A673 (cell line): ENCODE data around the gene CHST9. TPM values are rescaled to one million over a fixed set of nuclear protein-coding genes. Genes with fewer than 3 reads are reported as not detected.

Source experiments
- BruUV-seq: library from RNA; stranded (reverse); fragments of 400-500 nt; replicated peaks from 2 replicates; lab custom pipeline; 2021; lab: Mats Ljungman, UMichigan
- CTCF ChIA-PET: fragments of 300-600 bp; sonication (Branson Sonifier 250); formaldehyde crosslinking; loops from one replicate; lab custom pipeline; 2022; ENCODE audit warnings: antibody characterized with exemption; lab: Charles Lee
- POLR2A ChIA-PET: fragments of 300-600 bp; sonication (Branson Sonifier 250); formaldehyde crosslinking; loops from one replicate; lab custom pipeline; 2022; ENCODE audit warnings: antibody characterized with exemption; ENCODE audit not compliant: low non-redundant PET; lab: Charles Lee
- DNase-seq: peaks from one replicate; pipeline ENCODE4 v3.0.0-alpha.2; 2015; ENCODE audit warnings: low spot score
- H3K27ac ChIP-seq: fragments of 200-600 bp; sonication (generic); 2 replicates; pipeline ENCODE4 v1.5.1; 2016; ENCODE audit warnings: mixed run types, low read depth, mild to moderate bottlenecking, mixed read lengths, antibody characterized with exemption, low read length; ENCODE audit not compliant: poor library complexity, severe bottlenecking
- H3K27me3 ChIP-seq: fragments of 200-600 bp; sonication (generic); replicated peaks from 2 replicates; pipeline ENCODE4 v1.6.1; 2017; ENCODE audit warnings: mixed run types, low read depth, mild to moderate bottlenecking, mixed read lengths, antibody characterized with exemption, low read length; ENCODE audit not compliant: insufficient read depth, poor library complexity
- H3K36me3 ChIP-seq: fragments of 200-600 bp; sonication (generic); 2 replicates; pipeline ENCODE4 v1.6.1; 2016; ENCODE audit warnings: mixed run types, mild to moderate bottlenecking, mixed read lengths, antibody characterized with exemption, low read length; ENCODE audit not compliant: insufficient read depth, poor library complexity, severe bottlenecking
- H3K4me1 ChIP-seq: fragments of 200-600 bp; sonication (generic); 2 replicates; pipeline ENCODE4 v1.6.1; 2017; ENCODE audit warnings: mixed run types, mild to moderate bottlenecking, mixed read lengths, antibody characterized with exemption, low read length; ENCODE audit not compliant: insufficient read depth, poor library complexity, severe bottlenecking
- H3K4me3 ChIP-seq: fragments of 200-600 bp; sonication (generic); 2 replicates; pipeline ENCODE4 v1.5.1; 2016; ENCODE audit warnings: low read depth, mixed run types, mild to moderate bottlenecking, mixed read lengths, low read length; ENCODE audit not compliant: poor library complexity, severe bottlenecking
- H3K9me3 ChIP-seq: fragments of 200-600 bp; sonication (generic); 2 replicates; pipeline ENCODE4 v1.6.1; 2016; ENCODE audit warnings: mixed run types, low read depth, mild to moderate bottlenecking, mixed read lengths, antibody characterized with exemption, low read length; ENCODE audit not compliant: poor library complexity, severe bottlenecking
- EZH2 ChIP-seq: fragments of 200-600 bp; sonication (generic); IDR thresholded peaks from 2 replicates; pipeline ENCODE4 v1.6.1; 2017; ENCODE audit warnings: borderline replicate concordance, low read depth, mild to moderate bottlenecking, mixed read lengths, antibody characterized with exemption, low read length; ENCODE audit not compliant: poor library complexity, severe bottlenecking
- intact Hi-C: fragments of 100-400 bp; cut with micrococcal nuclease; formaldehyde crosslinking; loops from one replicate; pipeline ENCODE4 v1.10.0; 2022; ENCODE audit not compliant: unreplicated experiment
- total RNA-seq: library from RNA; stranded (reverse); gene quantifications from 2 replicates; pipeline ENCODE4 v1.2.3, GENCODE V29; 2021
- TF ChIP-seq, protein P1 (sequence below): fragments of 300-800, 200-600 bp; sonication (generic); conservative IDR thresholded peaks from 2 replicates; pipeline ENCODE4 v1.5.1; 2017; ENCODE audit warnings: low read depth, mild to moderate bottlenecking, antibody characterized with exemption, low read length, moderate library complexity, mixed read lengths

Gene CHST9
- total RNA-seq, 1 experiment from 2014 or later, result not detected

DNA sequence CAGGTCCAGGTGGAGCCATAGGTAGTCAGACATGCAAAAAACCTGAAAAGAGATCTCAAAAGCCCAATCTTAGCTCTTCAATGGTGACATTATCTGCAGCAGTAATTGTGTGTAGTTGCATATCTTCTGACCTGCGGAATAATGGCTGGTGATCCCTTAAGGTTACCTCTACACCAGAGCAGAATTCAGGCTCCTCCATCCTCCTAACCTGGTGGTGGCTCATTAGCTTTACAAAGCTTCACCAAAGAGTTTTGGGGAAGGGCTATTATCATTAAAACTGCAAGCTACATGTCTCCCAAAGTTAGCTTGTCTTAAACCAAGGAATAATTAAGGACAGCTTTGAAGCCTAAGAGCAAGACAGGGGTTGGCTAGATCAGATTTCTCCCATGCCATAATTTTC lies 42.6 kb upstream of the CHST9 start:
- no peaks in the 10 kb centered on the region for H3K4me1 ChIP-seq
- H3K4me3 ChIP-seq, result no peak overlapping the region
- ChIA-PET CTCF (no interaction called here), POLR2A (no interaction called here)
- no peak overlapping the region for H3K27ac ChIP-seq
- intact Hi-C loops, result no loop called here
- H3K9me3 ChIP-seq, result no peaks in the 10 kb centered on the region
- H3K27me3 ChIP-seq, result no peaks in the 10 kb centered on the region
- TF ChIP-seq, protein P1, sequence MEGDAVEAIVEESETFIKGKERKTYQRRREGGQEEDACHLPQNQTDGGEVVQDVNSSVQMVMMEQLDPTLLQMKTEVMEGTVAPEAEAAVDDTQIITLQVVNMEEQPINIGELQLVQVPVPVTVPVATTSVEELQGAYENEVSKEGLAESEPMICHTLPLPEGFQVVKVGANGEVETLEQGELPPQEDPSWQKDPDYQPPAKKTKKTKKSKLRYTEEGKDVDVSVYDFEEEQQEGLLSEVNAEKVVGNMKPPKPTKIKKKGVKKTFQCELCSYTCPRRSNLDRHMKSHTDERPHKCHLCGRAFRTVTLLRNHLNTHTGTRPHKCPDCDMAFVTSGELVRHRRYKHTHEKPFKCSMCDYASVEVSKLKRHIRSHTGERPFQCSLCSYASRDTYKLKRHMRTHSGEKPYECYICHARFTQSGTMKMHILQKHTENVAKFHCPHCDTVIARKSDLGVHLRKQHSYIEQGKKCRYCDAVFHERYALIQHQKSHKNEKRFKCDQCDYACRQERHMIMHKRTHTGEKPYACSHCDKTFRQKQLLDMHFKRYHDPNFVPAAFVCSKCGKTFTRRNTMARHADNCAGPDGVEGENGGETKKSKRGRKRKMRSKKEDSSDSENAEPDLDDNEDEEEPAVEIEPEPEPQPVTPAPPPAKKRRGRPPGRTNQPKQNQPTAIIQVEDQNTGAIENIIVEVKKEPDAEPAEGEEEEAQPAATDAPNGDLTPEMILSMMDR, result no peak
- no peak for TF ChIP-seq EZH2
- no TSS peak for BruUV-seq
- DNase-seq, result no peak
- H3K36me3 ChIP-seq, result no peaks in the 10 kb centered on the region

DNA sequence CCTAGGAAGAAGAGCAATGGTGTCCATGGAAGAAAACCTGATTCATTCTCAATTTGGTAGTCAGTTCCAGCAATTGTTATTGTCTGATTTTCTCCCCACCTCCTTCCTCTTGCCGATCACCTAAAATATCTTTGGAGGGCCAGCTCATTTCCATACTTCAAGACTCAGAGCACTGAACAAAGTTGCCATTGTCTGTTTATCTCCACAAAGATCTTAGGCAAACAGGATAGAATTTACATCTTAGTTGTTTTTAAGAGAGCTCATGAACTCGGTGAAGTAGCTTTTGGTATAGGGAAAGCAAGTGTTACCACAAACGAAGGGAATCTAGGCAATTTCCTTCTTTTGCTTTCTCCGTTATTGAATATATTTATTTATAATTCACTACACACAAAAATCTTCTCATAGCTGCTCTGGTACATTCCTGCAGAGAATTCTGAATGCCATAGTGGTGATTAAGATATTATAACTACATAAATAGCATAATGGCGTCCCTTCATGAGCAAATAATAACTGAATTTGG lies 41.5 kb upstream of the CHST9 start:
- BruUV-seq, result no TSS peak
- TF ChIP-seq EZH2, result no peak
- TF ChIP-seq, protein P1, result no peak

DNA sequence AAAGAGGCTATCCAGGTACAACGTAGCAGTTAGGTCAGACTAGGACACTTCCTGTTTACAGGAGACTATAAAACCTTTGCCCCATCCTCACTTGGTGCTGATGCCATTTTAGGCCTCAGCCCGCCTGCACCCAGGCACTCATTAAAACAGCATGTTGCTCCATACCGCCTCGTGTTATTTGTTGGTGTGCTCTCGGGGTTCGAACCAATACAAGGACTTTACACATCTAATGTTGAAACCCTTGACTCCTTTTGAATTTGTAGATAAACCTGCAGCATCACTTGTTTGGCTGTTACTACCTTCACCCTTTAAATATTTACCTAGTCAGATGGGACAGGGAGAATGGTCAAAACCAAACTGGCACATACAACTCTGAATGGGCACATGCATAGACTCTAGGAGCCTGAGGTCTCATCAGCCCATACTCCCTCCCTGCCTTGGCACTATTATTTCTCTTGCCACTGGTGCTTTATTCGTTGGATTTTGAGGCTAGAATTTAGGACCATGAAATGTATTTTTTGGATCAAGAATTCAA lies 40.9 kb upstream of the CHST9 start:
- BruUV-seq, result no TSS peak
- H3K4me3 ChIP-seq, result no peak overlapping the region
- ChIA-PET CTCF (no interaction called here), POLR2A (no interaction called here)
- no peaks in the 10 kb centered on the region for H3K36me3 ChIP-seq
- intact Hi-C loops, result no loop called here
- H3K9me3 ChIP-seq, result no peaks in the 10 kb centered on the region
- TF ChIP-seq EZH2, result no peak
- TF ChIP-seq, protein P1, result no peak
- H3K27me3 ChIP-seq, result no peaks in the 10 kb centered on the region
- H3K27ac ChIP-seq, result no peak overlapping the region
- H3K4me1 ChIP-seq, result no peaks in the 10 kb centered on the region
- no peak for DNase-seq

More for the DNA sequence above, 41.5 kb upstream of the CHST9 start:
- no peak overlapping the region for H3K4me3 ChIP-seq
- DNase-seq, result no peak
- no peaks in the 10 kb centered on the region for H3K4me1 ChIP-seq
- no peaks in the 10 kb centered on the region for H3K9me3 ChIP-seq
- H3K36me3 ChIP-seq, result no peaks in the 10 kb centered on the region
- intact Hi-C loops, result no loop called here
- ChIA-PET POLR2A (no interaction called here), CTCF (no interaction called here)
- H3K27ac ChIP-seq, result no peak overlapping the region
- no peaks in the 10 kb centered on the region for H3K27me3 ChIP-seq
